MG63 (cell line): ENCODE results near the gene APOLD1. TPM values are rescaled to one million over a fixed set of nuclear protein-coding genes. Genes with fewer than 3 reads are reported as not detected.

Experiments used
- total RNA-seq: library from RNA; depleted of rRNA; stranded (reverse); fragments of >200 nt; shearing (Covaris generic); gene quantifications from 2 replicates; pipeline ENCODE4 v1.2.3, GENCODE V29; 2014; ENCODE audit warnings: low replicate concordance; rRNA removed

APOLD1 gene
- total RNA-seq, 1 experiment from 2014 or later = 27.1 TPM

Other genes with a start within 250 kb of the APOLD1 start
- gene DUSP16, start 222.8 kb upstream of the APOLD1 start, total RNA-seq = 8.3 and 11.5 TPM in 2 replicates
- gene CREBL2, start 173.8 kb upstream of the APOLD1 start, total RNA-seq = 13.0 and 17.7 TPM in 2 replicates
- 0.59 TPM in 1 of 2 replicates, not detected in the other for gene GPR19, start 89.5 kb upstream of the APOLD1 start, total RNA-seq
- 35.1 and 57.9 TPM in 2 replicates for gene CDKN1B, start 68.3 kb upstream of the APOLD1 start, total RNA-seq
- 105 and 122 TPM in 2 replicates for gene DDX47, start 27.7 kb downstream of the APOLD1 start, total RNA-seq
- 11.0 and 24.5 TPM in 2 replicates for gene GPRC5A, start 105.9 kb downstream of the APOLD1 start, total RNA-seq
- not detected in 2 replicates for gene GPRC5D, start 166.5 kb downstream of the APOLD1 start, total RNA-seq
- gene HEBP1, start 214.6 kb downstream of the APOLD1 start, total RNA-seq = 5.6 and 16.1 TPM in 2 replicates